ENCODE data around the gene ZBED6. TPM values are rescaled to one million over a fixed set of nuclear protein-coding genes. Genes with fewer than 3 reads are reported as not detected.

ZBED6 gene
- total and polyA plus RNA-seq, 9 of the 15 experiments (the other 6 are each of a cell fraction or from before 2014, with no cell fraction given) = 0.21 to 16.6 (median 5.0) TPM

- TF ChIP-seq, protein P1, sequence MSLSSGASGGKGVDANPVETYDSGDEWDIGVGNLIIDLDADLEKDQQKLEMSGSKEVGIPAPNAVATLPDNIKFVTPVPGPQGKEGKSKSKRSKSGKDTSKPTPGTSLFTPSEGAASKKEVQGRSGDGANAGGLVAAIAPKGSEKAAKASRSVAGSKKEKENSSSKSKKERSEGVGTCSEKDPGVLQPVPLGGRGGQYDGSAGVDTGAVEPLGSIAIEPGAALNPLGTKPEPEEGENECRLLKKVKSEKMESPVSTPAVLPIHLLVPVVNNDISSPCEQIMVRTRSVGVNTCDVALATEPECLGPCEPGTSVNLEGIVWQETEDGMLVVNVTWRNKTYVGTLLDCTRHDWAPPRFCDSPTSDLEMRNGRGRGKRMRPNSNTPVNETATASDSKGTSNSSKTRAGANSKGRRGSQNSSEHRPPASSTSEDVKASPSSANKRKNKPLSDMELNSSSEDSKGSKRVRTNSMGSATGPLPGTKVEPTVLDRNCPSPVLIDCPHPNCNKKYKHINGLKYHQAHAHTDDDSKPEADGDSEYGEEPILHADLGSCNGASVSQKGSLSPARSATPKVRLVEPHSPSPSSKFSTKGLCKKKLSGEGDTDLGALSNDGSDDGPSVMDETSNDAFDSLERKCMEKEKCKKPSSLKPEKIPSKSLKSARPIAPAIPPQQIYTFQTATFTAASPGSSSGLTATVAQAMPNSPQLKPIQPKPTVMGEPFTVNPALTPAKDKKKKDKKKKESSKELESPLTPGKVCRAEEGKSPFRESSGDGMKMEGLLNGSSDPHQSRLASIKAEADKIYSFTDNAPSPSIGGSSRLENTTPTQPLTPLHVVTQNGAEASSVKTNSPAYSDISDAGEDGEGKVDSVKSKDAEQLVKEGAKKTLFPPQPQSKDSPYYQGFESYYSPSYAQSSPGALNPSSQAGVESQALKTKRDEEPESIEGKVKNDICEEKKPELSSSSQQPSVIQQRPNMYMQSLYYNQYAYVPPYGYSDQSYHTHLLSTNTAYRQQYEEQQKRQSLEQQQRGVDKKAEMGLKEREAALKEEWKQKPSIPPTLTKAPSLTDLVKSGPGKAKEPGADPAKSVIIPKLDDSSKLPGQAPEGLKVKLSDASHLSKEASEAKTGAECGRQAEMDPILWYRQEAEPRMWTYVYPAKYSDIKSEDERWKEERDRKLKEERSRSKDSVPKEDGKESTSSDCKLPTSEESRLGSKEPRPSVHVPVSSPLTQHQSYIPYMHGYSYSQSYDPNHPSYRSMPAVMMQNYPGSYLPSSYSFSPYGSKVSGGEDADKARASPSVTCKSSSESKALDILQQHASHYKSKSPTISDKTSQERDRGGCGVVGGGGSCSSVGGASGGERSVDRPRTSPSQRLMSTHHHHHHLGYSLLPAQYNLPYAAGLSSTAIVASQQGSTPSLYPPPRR (CRISPR knock-in tag; IDR thresholded peaks at IDR 0.05; ENCODE audit: borderline replicate concordance) = no peak
- TF ChIP-seq PYGO2 (tag; IDR thresholded peaks at IDR 0.05) (no peak), ZNF766 (CRISPR knock-in tag; conservative IDR thresholded peaks at IDR 0.05) (no peak), JUND (IDR thresholded peaks at IDR 0.05; ENCODE audit: borderline replicate concordance, low read depth, low read length) (no peak), JUND (tag; IDR thresholded peaks at IDR 0.05; ENCODE audit: borderline replicate concordance, low read depth, low read length) (no peak), ZNF75A (CRISPR knock-in tag; IDR thresholded peaks at IDR 0.05) (no peak), STAG1 (CRISPR knock-in tag; IDR thresholded peaks at IDR 0.05; ENCODE audit: borderline replicate concordance) (no peak), ZBTB1 (CRISPR knock-in tag; IDR thresholded peaks at IDR 0.05; ENCODE audit: borderline replicate concordance, low read depth) (no peak), ATF6 (CRISPR knock-in tag; IDR thresholded peaks at IDR 0.05) (no peak), DPF2 (IDR thresholded peaks at IDR 0.05) (no peak)
Observed at GRCh38 chr1:203828503-203828902, 33.1 kb downstream of the ZBED6 start (continued).

All from K562 (cell line).